Measurements from ENCODE around the gene MVB12B. TPM values are rescaled to one million over a fixed set of nuclear protein-coding genes. Genes with fewer than 3 reads are reported as not detected.

MVB12B gene
- total and polyA plus RNA-seq, 2 of the 13 experiments (the other 11 are each of a cell fraction or from before 2014, with no cell fraction given) = 12.1 to 30.1 TPM

DNA sequence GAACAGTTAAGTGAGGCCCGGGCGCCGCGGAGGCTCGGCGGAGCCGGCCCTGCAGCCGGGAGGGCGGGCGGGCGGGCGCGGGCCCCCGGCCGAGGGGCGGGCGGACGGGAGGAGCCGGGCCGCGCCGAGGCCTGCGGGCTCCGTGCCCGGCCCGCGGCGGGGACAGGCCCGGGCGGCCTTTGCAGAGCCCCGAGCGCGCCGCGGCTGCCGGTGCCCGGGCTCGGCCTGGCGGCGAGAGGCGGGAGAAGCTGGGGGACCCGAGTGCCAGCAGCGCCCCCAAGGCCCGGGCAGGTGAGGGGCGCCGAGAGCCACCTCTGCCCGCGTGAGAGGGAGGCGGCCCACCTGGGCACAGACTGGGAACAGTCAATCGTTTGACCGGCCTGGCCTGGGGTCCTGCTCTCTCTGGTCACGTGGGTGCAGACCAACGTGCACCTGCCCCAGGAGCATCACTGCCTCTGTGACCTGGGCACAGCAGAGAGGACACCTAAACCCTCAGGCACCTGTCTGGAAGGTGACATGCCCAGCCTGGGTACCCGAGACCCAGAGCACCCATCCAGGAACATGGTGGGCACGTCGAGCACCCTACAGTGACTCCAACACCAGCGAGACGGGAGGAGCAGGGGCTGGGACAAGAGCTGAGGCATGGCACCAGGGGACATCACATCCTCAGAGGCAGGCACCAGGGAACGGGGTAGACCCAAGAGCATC lies 531 bp downstream of the MVB12B start:
- FAIRE-seq = no peak
- ATAC-seq = peak; percentile 55
- Histone ChIP-seq H3K9me3 (ENCODE audit: low read length) (peaks cover 9% of the 10 kb centered on the region), H3K27ac (ENCODE audit: extremely low read length, insufficient read depth, low read length) (peak overlapping the region; percentile 45), H3K4me2 (ENCODE audit: low read depth, low read length) (peak overlapping the region; percentile 80), H4K20me1 (ENCODE audit: insufficient read depth, low read length) (no peaks in the 10 kb centered on the region), H3K4me3 (replicated peaks in 1 of 3; ENCODE audit: insufficient read depth in 1 of 3, low read depth in 2 of 3, low read length in 3 of 3) (peak overlapping the region; percentile 55 to 88 (median 70); a peak in 5 of 6 replicates), H3K79me2 (ENCODE audit: insufficient read depth, low read length) (peaks cover 27% of the 10 kb centered on the region), H3K9ac (ENCODE audit: insufficient read depth, low read depth, low read length) (peak overlapping the region; percentile 76), H3K27me3 (ENCODE audit: control insufficient read depth in 1 of 2, insufficient read depth in 2 of 2, low read length in 2 of 2) (no peaks in the 10 kb centered on the region), H3K4me1 (ENCODE audit: insufficient read depth, low read length) (peaks cover 54% of the 10 kb centered on the region), H2AFZ (ENCODE audit: low read length) (no peak overlapping the region), H3K36me3 (replicated peaks in 1 of 2; ENCODE audit: control insufficient read depth in 1 of 2, insufficient read depth in 2 of 2, low read length in 2 of 2) (no peaks in the 10 kb centered on the region)
- intact Hi-C loops (cut with micrococcal nuclease; ENCODE audit: unreplicated experiment) (no loop called here), in situ Hi-C loops (cut with HindIII; ENCODE audit: extremely low pct_ligation_motif_present, low pct_unique_long_range_greater_than_20kb) (no loop called here)
- ChIA-PET CTCF (ENCODE audit: low intra/inter-chr PET ratio, low total read pairs) (no interaction called here), POLR2A (interaction anchor here (3.9 to 4.4 kb wide), 2 partner anchors 9 to 48 kb away, joined by 41 to 48 read pairs; no protein-coding TSS in a partner anchor)
- WGBS (ENCODE audit: low lambda C conversion rate) = 80% methylated on average over 1 of the region's 59 CpGs
- DNase-seq (ENCODE audit: low spot score) = no peak
- no TSS peak for BruUV-seq (replicated peaks)
- TF ChIP-seq, protein P1, sequence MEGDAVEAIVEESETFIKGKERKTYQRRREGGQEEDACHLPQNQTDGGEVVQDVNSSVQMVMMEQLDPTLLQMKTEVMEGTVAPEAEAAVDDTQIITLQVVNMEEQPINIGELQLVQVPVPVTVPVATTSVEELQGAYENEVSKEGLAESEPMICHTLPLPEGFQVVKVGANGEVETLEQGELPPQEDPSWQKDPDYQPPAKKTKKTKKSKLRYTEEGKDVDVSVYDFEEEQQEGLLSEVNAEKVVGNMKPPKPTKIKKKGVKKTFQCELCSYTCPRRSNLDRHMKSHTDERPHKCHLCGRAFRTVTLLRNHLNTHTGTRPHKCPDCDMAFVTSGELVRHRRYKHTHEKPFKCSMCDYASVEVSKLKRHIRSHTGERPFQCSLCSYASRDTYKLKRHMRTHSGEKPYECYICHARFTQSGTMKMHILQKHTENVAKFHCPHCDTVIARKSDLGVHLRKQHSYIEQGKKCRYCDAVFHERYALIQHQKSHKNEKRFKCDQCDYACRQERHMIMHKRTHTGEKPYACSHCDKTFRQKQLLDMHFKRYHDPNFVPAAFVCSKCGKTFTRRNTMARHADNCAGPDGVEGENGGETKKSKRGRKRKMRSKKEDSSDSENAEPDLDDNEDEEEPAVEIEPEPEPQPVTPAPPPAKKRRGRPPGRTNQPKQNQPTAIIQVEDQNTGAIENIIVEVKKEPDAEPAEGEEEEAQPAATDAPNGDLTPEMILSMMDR (CRISPR knock-in tag; IDR thresholded peaks at IDR 0.05) = no peak
- TF ChIP-seq GATAD2A (CRISPR knock-in tag; IDR thresholded peaks at IDR 0.05) (no peak), ZC3H13 (CRISPR knock-in tag; IDR thresholded peaks at IDR 0.05) (0 out of 2 replicates have a peak, but pooled peaks have one; percentile 42), DMAP1 (CRISPR knock-in tag; IDR thresholded peaks at IDR 0.05) (0 out of 2 replicates have a peak, but pooled peaks have one; percentile 46), ZNF30 (CRISPR knock-in tag; IDR thresholded peaks at IDR 0.05) (no peak), ZNF430 (CRISPR knock-in tag; IDR thresholded peaks at IDR 0.05) (no peak), ZFP36 (IDR thresholded peaks at IDR 0.05; ENCODE audit: borderline replicate concordance, low read depth, low read length, partially characterized antibody) (no peak), ZNF773 (CRISPR knock-in tag; IDR thresholded peaks at IDR 0.05; ENCODE audit: borderline replicate concordance) (0 out of 2 replicates have a peak, but pooled peaks have one; percentile 39), ZNF772 (CRISPR knock-in tag; IDR thresholded peaks at IDR 0.05) (peak; percentile 50; the same call in 1 of the 2 replicates), ARNT2 (CRISPR knock-in tag; IDR thresholded peaks at IDR 0.05; ENCODE audit: low read depth) (no peak)
- TF ChIP-seq, protein P2, sequence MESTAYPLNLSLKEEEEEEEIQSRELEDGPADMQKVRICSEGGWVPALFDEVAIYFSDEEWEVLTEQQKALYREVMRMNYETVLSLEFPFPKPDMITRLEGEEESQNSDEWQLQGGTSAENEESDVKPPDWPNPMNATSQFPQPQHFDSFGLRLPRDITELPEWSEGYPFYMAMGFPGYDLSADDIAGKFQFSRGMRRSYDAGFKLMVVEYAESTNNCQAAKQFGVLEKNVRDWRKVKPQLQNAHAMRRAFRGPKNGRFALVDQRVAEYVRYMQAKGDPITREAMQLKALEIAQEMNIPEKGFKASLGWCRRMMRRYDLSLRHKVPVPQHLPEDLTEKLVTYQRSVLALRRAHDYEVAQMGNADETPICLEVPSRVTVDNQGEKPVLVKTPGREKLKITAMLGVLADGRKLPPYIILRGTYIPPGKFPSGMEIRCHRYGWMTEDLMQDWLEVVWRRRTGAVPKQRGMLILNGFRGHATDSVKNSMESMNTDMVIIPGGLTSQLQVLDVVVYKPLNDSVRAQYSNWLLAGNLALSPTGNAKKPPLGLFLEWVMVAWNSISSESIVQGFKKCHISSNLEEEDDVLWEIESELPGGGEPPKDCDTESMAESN (CRISPR knock-in tag; conservative IDR thresholded peaks at IDR 0.05) = 0 out of 2 replicates have a peak, but pooled peaks have one; percentile 22
- TF ChIP-seq, protein P3, sequence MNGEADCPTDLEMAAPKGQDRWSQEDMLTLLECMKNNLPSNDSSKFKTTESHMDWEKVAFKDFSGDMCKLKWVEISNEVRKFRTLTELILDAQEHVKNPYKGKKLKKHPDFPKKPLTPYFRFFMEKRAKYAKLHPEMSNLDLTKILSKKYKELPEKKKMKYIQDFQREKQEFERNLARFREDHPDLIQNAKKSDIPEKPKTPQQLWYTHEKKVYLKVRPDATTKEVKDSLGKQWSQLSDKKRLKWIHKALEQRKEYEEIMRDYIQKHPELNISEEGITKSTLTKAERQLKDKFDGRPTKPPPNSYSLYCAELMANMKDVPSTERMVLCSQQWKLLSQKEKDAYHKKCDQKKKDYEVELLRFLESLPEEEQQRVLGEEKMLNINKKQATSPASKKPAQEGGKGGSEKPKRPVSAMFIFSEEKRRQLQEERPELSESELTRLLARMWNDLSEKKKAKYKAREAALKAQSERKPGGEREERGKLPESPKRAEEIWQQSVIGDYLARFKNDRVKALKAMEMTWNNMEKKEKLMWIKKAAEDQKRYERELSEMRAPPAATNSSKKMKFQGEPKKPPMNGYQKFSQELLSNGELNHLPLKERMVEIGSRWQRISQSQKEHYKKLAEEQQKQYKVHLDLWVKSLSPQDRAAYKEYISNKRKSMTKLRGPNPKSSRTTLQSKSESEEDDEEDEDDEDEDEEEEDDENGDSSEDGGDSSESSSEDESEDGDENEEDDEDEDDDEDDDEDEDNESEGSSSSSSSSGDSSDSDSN (CRISPR knock-in tag; IDR thresholded peaks at IDR 0.05) = peak; percentile 67
- TF ChIP-seq, protein P4, sequence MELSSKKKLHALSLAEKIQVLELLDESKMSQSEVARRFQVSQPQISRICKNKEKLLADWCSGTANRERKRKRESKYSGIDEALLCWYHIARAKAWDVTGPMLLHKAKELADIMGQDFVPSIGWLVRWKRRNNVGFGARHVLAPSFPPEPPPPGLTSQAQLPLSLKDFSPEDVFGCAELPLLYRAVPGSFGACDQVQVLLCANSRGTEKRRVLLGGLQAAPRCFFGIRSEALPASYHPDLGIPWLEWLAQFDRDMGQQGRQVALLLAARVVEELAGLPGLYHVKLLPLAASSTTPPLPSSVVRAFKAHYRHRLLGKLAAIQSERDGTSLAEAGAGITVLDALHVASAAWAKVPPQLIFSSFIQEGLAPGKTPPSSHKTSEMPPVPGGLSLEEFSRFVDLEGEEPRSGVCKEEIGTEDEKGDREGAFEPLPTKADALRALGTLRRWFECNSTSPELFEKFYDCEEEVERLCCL (CRISPR knock-in tag; IDR thresholded peaks at IDR 0.05; ENCODE audit: borderline replicate concordance) = no peak
